NCI-H774 (cell line): ENCODE data around the gene ALKBH3.

ENCODE experiments used
- DNase-seq: peaks from one replicate; lab custom pipeline; 2025; lab: John Stamatoyannopoulos, UW

ALKBH3 gene

GRCh38 chr11:43894546-43894945, 13.9 kb downstream of the ALKBH3 start:
- no peak for DNase-seq

GRCh38 chr11:43895601-43896000, 15.0 kb downstream of the ALKBH3 start:
- no peak for DNase-seq

GRCh38 chr11:43898574-43898973, 17.9 kb downstream of the ALKBH3 start:
- DNase-seq = no peak

- no peak for DNase-seq
These were observed 18.5 kb downstream of the ALKBH3 start for GRCh38 chr11:43899094-43899493.

GRCh38 chr11:43901551-43901950, 20.9 kb downstream of the ALKBH3 start:
- no peak for DNase-seq

GRCh38 chr11:43903078-43903477, 22.4 kb downstream of the ALKBH3 start:
- DNase-seq = no peak

GRCh38 chr11:43903969-43904368, 23.3 kb downstream of the ALKBH3 start:
- no peak for DNase-seq

GRCh38 chr11:43904742-43905535, 24.3 kb downstream of the ALKBH3 start:
- DNase-seq = no peak

GRCh38 chr11:43905813-43906241, 25.2 kb downstream of the ALKBH3 start:
- DNase-seq = no peak

GRCh38 chr11:43907028-43907975, 26.7 kb downstream of the ALKBH3 start:
- DNase-seq = no peak

GRCh38 chr11:43908191-43908590, 27.6 kb downstream of the ALKBH3 start:
- no peak for DNase-seq

GRCh38 chr11:43908683-43909082, 28.1 kb downstream of the ALKBH3 start:
- DNase-seq = no peak

GRCh38 chr11:43913829-43914380, 33.3 kb downstream of the ALKBH3 start:
- no peak for DNase-seq

GRCh38 chr11:43914466-43914865, 33.8 kb downstream of the ALKBH3 start:
- DNase-seq = no peak

GRCh38 chr11:43916621-43917020, 36.0 kb downstream of the ALKBH3 start:
- no peak for DNase-seq

- DNase-seq = no peak
These were observed 37.2 kb downstream of the ALKBH3 start for GRCh38 chr11:43917851-43918250.

GRCh38 chr11:43918662-43919061, 38.0 kb downstream of the ALKBH3 start:
- DNase-seq = no peak

GRCh38 chr11:43919852-43920597, 39.4 kb downstream of the ALKBH3 start:
- DNase-seq = no peak

- DNase-seq = no peak
These were observed 40.2 kb downstream of the ALKBH3 start for GRCh38 chr11:43920598-43921419.

GRCh38 chr11:43921561-43922294, 41.1 kb downstream of the ALKBH3 start:
- no peak for DNase-seq
